HG03135 (cell line): ENCODE data around the gene TTC23L.

Experiments
- ATAC-seq: cut with Tn5 transposase; IDR thresholded peaks from one replicate; pipeline ENCODE4 v1.9.1; 2021; ENCODE audit warnings: mild to moderate bottlenecking, moderate library complexity; ENCODE audit not compliant: unreplicated experiment

Gene TTC23L

GRCh38 chr5:34867660-34868059 lies 28.7 kb downstream of the TTC23L start:
- no peak for ATAC-seq

GRCh38 chr5:34868791-34869190 lies 29.8 kb downstream of the TTC23L start:
- ATAC-seq = no peak

- no peak for ATAC-seq
Measured at GRCh38 chr5:34869256-34869655, 30.3 kb downstream of the TTC23L start.

- no peak for ATAC-seq
Measured at GRCh38 chr5:34870382-34870781, 31.4 kb downstream of the TTC23L start.

- no peak for ATAC-seq
Measured at GRCh38 chr5:34876275-34876674, 37.3 kb downstream of the TTC23L start.

- no peak for ATAC-seq
Measured at GRCh38 chr5:34881246-34881645, 42.3 kb downstream of the TTC23L start.

- no peak for ATAC-seq
Measured at GRCh38 chr5:34886392-34887119, 47.6 kb downstream of the TTC23L start.

GRCh38 chr5:34889394-34889793 lies 50.4 kb downstream of the TTC23L start:
- no peak for ATAC-seq

GRCh38 chr5:34891981-34892380 lies 53.0 kb downstream of the TTC23L start:
- no peak for ATAC-seq

- no peak for ATAC-seq
Measured at GRCh38 chr5:34892414-34892813, 53.5 kb downstream of the TTC23L start.

- no peak for ATAC-seq
Measured at GRCh38 chr5:34894716-34895115, 55.8 kb downstream of the TTC23L start.

GRCh38 chr5:34895641-34896419 lies 56.9 kb downstream of the TTC23L start:
- ATAC-seq = no peak

- ATAC-seq = no peak
Measured at GRCh38 chr5:34897646-34898045, 58.7 kb downstream of the TTC23L start.

GRCh38 chr5:34898258-34898895 lies 59.4 kb downstream of the TTC23L start:
- peak; percentile 83 for ATAC-seq

GRCh38 chr5:34899066-34899465 lies 60.1 kb downstream of the TTC23L start:
- no peak for ATAC-seq

- ATAC-seq = no peak
Measured at GRCh38 chr5:34900652-34901051, 61.7 kb downstream of the TTC23L start.

- no peak for ATAC-seq
Measured at GRCh38 chr5:34903260-34903659, 64.3 kb downstream of the TTC23L start.

- ATAC-seq = no peak
Measured at GRCh38 chr5:34905564-34905963, 66.6 kb downstream of the TTC23L start.

- no peak for ATAC-seq
Measured at GRCh38 chr5:34913072-34913471, 74.1 kb downstream of the TTC23L start.

- peak; percentile 23 for ATAC-seq
Measured at GRCh38 chr5:34914671-34915138, 75.7 kb downstream of the TTC23L start.

- peak; percentile 98 for ATAC-seq
Measured at GRCh38 chr5:34915139-34915855, 76.3 kb downstream of the TTC23L start, which contains the start of the genes BRIX1 and RAD1. TSS of gene BRIX1 (plus strand) at chr5:34915711. CDS start at chr5:34915739, 28 bp downstream. TSS of gene RAD1 (minus strand) at chr5:34915504. CDS start at chr5:34914892, 612 bp downstream.
